Psoas muscle (tissue), 8 donors: Measurements from ENCODE around the gene KAZN. TPM values are rescaled to one million over a fixed set of nuclear protein-coding genes. Genes with fewer than 3 reads are reported as not detected.

Experiments used
- ATAC-seq, 4 donors: fragments of 200-7000 bp; cut with Tn5 transposase; one replicate each; pipeline ENCODE4 v1.9.1; 2020; ENCODE audit warnings: moderate library complexity in 3 of 4, mild to moderate bottlenecking in 2 of 4
- DNase-seq, 2 donors: peaks; one replicate each; pipeline ENCODE4 v3.0.0-alpha.2; 2020
- H3K27ac ChIP-seq: fragments of 200-600 bp; one replicate; pipeline ENCODE4 v1.8.0; 2022
- H3K27me3 ChIP-seq, 3 donors: fragments of 200-600 bp in 1 of 3; one replicate each; pipeline versions ENCODE4 v1.6.1 to v1.8.0; 2013 to 2022; ENCODE audit warnings: low read length in 2 of 3, mild to moderate bottlenecking in 2 of 3, moderate library complexity in 1 of 3; ENCODE audit not compliant: insufficient read depth in 3 of 3
- H3K36me3 ChIP-seq, 2 donors: fragments of 200-600 bp in 1 of 2; one replicate each; pipeline versions ENCODE4 v1.6.1 to v1.8.0; 2013 to 2022; ENCODE audit warnings: low read depth in 1 of 2, mild to moderate bottlenecking in 1 of 2, moderate library complexity in 1 of 2; ENCODE audit not compliant: insufficient read depth in 1 of 2
- H3K4me1 ChIP-seq: fragments of 200-600 bp; one replicate; pipeline ENCODE4 v1.8.0; 2022
- H3K4me3 ChIP-seq: fragments of 200-600 bp; one replicate; pipeline ENCODE4 v1.8.0; 2022; ENCODE audit warnings: mild to moderate bottlenecking
- H3K9me3 ChIP-seq: fragments of 200-600 bp; one replicate; pipeline ENCODE4 v1.8.0; 2022
- WGBS, 3 donors: extraction: QIAGEN DNeasy Blood & Tissue Kit; methylation state at CpG; one replicate each; pipeline versions ENCODE4 v1.1.6 to v1.1.7; 2013; 5-methylcytosine and 5-hydroxymethylcytosine counted together
- intact Hi-C, 2 donors: fragments of 100-400 bp; cut with DNase I; formaldehyde crosslinking; loops; one replicate each; pipeline versions ENCODE4 v1.11.0 to v1.14.2; 2022
- polyA plus RNA-seq, 3 donors: library from polyadenylated mRNA; stranded (reverse); fragments of 200-250 nt; gene quantifications; one replicate each; pipeline ENCODE4 v1.2.3, GENCODE V29; 2013
- total RNA-seq, 4 donors: library from RNA; stranded (reverse); fragmentation: NEBNext Ultra II Directional in 2 of 4; extraction: Animal tissue kit (Norgen Biotek cat#: 25700) in 2 of 4; gene quantifications; one replicate each; pipeline versions ENCODE4 v1.2.1 to v1.2.4, GENCODE V29; 2021 to 2023
- TF ChIP-seq, protein P1 (sequence below): fragments of 200-600 bp; IDR thresholded peaks from one replicate; pipeline ENCODE4 v1.8.0; 2022; ENCODE audit warnings: antibody characterized with exemption
- donor health status: healthy with polysubstance abuse.
- donor health status: DM: no; HTN: no; CAD: no; lungs with moderate emphysema.
- donor health status: Bipolar disorder and iron deficiency.
- donor health status: healthy.
- donor health status: DM: yes; HTN: yes; CAD: no.
- donor health status: DM: no; HTN: no; CAD: no.
- donor health status: DM: no; HTN: no; CAD: no.
- donor health status: DM: yes; HTN: yes; CAD: no.

The KAZN gene
- total and polyA plus RNA-seq, 7 donors = 0.23 to 2.3 (median 0.97) TPM

DNA sequence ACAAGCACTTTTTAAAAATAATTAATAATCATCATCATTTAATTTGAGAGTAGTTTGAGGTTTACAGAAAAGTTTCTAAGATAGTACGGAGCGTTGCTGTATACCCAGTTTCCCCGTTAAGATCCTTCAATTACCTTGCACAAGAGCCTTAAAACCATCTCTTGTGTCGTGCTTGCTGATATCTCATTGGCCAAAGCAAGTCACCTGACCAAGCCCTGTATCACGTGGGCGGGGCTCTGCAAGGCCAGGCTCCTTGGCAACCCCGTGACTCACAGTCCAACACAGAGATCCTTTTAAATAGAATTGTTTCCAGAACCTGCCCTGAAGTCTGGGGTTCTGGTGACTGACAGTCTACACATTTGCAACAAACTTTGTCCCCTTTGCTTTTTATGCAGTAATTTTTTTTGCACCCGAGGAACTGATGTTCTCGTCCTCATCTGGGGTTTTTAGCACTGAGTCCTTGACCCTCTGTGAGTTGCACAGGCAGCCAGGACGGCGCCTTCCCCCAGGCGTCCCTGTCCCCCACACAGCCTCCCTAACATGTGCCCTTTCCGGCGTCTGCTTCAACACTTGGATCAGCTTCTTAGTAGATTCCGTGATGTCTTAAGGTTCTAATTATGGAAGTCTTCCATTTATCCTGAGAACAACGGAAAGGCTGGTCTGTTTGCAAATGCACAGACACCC is 371.8 kb downstream of the KAZN start:
- Histone ChIP-seq H3K36me3 (no peaks in the 10 kb centered on the region), H3K4me1 (no peaks in the 10 kb centered on the region), H3K27ac (no peak overlapping the region), H3K4me3 (no peak overlapping the region), H3K27me3 (peaks cover 0 to 15% (median 0%) of the 10 kb centered on the region in 3 donors), H3K9me3 (no peaks in the 10 kb centered on the region)
- TF ChIP-seq, protein P1, sequence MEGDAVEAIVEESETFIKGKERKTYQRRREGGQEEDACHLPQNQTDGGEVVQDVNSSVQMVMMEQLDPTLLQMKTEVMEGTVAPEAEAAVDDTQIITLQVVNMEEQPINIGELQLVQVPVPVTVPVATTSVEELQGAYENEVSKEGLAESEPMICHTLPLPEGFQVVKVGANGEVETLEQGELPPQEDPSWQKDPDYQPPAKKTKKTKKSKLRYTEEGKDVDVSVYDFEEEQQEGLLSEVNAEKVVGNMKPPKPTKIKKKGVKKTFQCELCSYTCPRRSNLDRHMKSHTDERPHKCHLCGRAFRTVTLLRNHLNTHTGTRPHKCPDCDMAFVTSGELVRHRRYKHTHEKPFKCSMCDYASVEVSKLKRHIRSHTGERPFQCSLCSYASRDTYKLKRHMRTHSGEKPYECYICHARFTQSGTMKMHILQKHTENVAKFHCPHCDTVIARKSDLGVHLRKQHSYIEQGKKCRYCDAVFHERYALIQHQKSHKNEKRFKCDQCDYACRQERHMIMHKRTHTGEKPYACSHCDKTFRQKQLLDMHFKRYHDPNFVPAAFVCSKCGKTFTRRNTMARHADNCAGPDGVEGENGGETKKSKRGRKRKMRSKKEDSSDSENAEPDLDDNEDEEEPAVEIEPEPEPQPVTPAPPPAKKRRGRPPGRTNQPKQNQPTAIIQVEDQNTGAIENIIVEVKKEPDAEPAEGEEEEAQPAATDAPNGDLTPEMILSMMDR = no peak
- peak in 1 of 2 donors; percentile 47 for DNase-seq
- no peak for ATAC-seq
- intact Hi-C loops = no loop called here
- WGBS, 3 donors = 65 to 70% (median 68%) methylated on average over 16 of the region's 16 CpGs

DNA sequence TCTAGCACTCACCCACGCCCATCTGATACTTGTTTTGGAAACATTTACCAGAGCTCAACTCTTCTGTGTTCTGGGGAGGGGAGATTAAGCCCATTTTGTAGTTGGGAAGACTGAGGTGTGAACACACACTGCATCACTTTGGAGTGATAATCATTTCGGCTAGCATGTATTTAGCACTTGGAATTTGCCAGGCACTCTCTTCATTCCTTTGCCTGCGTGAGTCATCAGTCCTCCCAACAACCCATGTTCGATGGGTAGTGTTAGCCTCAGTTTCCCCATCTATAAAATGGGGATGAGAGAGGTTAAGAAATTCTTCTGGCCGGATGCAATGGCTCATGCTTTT is 372.3 kb downstream of the KAZN start:
- intact Hi-C loops = no loop called here
- Histone ChIP-seq H3K4me1 (no peaks in the 10 kb centered on the region), H3K36me3 (no peaks in the 10 kb centered on the region), H3K4me3 (no peak overlapping the region), H3K9me3 (no peaks in the 10 kb centered on the region), H3K27ac (no peak overlapping the region), H3K27me3 (peaks cover 0 to 15% (median 0%) of the 10 kb centered on the region in 3 donors)
- TF ChIP-seq, protein P1 = no peak
- no peak for ATAC-seq
- WGBS, 3 donors = 90 to 92% (median 90%) methylated on average over 5 of the region's 5 CpGs
- DNase-seq = no peak

DNA sequence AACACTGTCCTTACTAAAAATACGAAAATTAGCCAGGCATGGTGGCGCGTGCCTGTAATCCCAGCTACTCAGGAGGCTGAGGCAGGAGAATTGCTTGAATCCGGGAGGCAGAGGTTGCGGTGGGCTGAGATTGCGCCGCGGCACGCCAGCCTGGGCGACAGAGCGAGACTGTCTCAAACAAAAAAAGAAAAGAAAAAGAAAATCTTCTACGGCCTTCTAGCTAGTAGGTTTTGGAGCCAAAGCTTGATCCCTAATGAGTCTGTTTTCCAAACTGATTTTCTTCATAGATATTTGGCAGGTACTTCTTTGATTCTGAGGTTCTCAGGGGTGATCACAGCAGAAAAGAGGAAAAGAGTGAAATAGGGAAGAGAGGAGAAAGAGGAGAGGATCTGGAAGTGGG is 372.7 kb downstream of the KAZN start:
- H3K36me3 ChIP-seq = no peaks in the 10 kb centered on the region
- 81 to 91% (median 86%) methylated on average over 9 to 12 of the region's 12 CpGs for WGBS, 3 donors
- H3K27me3 ChIP-seq = peaks cover 0 to 13% (median 0%) of the 10 kb centered on the region in 3 donors
- no peaks in the 10 kb centered on the region for H3K4me1 ChIP-seq
- no peaks in the 10 kb centered on the region for H3K9me3 ChIP-seq
- no peak overlapping the region for H3K27ac ChIP-seq
- DNase-seq (no peak), ATAC-seq (no peak)
- TF ChIP-seq, protein P1 = no peak
- no peak overlapping the region for H3K4me3 ChIP-seq
- intact Hi-C loops = no loop called here

DNA sequence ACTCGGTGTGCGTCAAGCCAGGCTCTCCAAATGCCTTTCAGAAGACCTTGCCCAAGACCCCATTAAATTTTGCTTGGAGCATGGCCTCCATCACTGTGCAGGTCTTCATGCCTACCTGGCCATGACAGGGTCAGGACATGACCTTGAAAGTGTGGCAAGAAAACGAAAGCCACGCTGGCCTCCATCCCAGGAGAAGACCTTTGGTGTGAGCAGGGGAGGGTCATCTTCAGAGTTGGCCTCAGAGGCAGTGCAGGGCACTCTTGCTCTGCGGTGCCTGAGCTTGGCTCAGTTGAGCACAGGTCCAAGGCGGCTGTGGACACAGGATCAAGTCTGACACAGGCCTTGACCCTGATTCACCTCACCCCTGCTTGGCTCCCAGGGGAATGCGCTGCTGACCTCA is 373.6 kb downstream of the KAZN start:
- Histone ChIP-seq H3K4me1 (no peaks in the 10 kb centered on the region), H3K9me3 (no peaks in the 10 kb centered on the region), H3K4me3 (no peak overlapping the region), H3K36me3 (no peaks in the 10 kb centered on the region), H3K27ac (no peak overlapping the region), H3K27me3 (peaks cover 0 to 10% (median 0%) of the 10 kb centered on the region in 3 donors)
- WGBS, 3 donors = 60 to 65% (median 64%) methylated on average over 7 of the region's 7 CpGs
- TF ChIP-seq, protein P1 = no peak
- DNase-seq (no peak), ATAC-seq (no peak)
- intact Hi-C loops = no loop called here

DNA sequence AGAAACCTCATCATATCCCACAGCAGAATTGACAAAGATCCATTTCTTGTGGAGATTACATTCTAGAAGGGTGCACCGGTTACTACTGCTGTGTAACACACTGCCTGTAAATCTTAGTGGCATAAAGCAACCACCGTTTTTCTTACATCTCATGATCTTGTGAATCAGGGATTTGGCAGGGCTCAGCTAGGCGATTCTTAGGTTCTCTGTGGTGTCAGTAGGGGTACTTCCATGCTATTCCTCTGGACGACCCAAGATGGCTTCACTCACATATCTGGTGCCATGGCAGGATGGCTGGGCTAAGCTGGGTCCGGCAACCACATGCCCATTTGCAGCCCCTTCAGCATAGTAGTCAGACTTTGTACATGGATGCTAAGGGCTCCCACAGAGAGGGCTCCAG is 375.3 kb downstream of the KAZN start:
- H3K36me3 ChIP-seq = no peaks in the 10 kb centered on the region
- ATAC-seq (no peak), DNase-seq (no peak)
- WGBS, 3 donors = 79 to 91% (median 87%) methylated on average over 5 of the region's 5 CpGs
- H3K9me3 ChIP-seq = no peaks in the 10 kb centered on the region
- no peak overlapping the region for H3K27ac ChIP-seq
- no peak overlapping the region for H3K4me3 ChIP-seq
- peaks cover 0 to 10% (median 0%) of the 10 kb centered on the region in 3 donors for H3K27me3 ChIP-seq
- TF ChIP-seq, protein P1 = no peak
- H3K4me1 ChIP-seq = no peaks in the 10 kb centered on the region
- intact Hi-C loops = no loop called here
